Measurements from ENCODE around the gene ADAM12.

DNA sequence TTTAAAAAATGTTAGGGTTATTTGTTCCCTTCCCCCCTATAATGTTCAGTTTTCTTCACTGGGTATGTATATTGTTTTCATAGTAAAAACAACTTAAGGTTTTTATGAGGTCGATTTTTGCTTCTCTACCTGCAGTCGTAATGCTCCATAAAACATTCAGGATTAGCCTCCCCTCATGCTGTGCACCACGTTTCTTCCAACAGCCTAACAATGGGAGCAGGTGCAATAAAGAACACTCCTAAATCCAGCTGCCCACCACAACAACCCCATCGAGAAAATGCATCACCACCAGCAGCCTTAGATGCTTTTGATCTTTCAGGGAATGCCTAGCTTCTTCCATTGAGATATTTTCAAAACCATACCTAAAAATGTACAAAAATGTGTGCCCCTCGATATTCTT is 111.1 kb downstream of the ADAM12 start:
- TF ChIP-seq, protein P1, sequence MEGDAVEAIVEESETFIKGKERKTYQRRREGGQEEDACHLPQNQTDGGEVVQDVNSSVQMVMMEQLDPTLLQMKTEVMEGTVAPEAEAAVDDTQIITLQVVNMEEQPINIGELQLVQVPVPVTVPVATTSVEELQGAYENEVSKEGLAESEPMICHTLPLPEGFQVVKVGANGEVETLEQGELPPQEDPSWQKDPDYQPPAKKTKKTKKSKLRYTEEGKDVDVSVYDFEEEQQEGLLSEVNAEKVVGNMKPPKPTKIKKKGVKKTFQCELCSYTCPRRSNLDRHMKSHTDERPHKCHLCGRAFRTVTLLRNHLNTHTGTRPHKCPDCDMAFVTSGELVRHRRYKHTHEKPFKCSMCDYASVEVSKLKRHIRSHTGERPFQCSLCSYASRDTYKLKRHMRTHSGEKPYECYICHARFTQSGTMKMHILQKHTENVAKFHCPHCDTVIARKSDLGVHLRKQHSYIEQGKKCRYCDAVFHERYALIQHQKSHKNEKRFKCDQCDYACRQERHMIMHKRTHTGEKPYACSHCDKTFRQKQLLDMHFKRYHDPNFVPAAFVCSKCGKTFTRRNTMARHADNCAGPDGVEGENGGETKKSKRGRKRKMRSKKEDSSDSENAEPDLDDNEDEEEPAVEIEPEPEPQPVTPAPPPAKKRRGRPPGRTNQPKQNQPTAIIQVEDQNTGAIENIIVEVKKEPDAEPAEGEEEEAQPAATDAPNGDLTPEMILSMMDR (IDR thresholded peaks at IDR 0.05), result no peak
- TF ChIP-seq POLR2A (IDR thresholded peaks at IDR 0.05), result no peak

All from suprapubic skin (tissue), 3 donors.